C4-2B (cell line): Measurements from ENCODE around the gene CFLAR.

Experiments
- ZFX ChIP-seq: fragments of 450-650 bp; IDR thresholded peaks from 2 replicates; pipeline ENCODE4 v1.6.1; 2017
- TF ChIP-seq, protein P1 (sequence below): fragments of 450-650 bp; conservative IDR thresholded peaks from 2 replicates; pipeline ENCODE4 v1.5.1; 2017; ENCODE audit warnings: mild to moderate bottlenecking

DNA sequence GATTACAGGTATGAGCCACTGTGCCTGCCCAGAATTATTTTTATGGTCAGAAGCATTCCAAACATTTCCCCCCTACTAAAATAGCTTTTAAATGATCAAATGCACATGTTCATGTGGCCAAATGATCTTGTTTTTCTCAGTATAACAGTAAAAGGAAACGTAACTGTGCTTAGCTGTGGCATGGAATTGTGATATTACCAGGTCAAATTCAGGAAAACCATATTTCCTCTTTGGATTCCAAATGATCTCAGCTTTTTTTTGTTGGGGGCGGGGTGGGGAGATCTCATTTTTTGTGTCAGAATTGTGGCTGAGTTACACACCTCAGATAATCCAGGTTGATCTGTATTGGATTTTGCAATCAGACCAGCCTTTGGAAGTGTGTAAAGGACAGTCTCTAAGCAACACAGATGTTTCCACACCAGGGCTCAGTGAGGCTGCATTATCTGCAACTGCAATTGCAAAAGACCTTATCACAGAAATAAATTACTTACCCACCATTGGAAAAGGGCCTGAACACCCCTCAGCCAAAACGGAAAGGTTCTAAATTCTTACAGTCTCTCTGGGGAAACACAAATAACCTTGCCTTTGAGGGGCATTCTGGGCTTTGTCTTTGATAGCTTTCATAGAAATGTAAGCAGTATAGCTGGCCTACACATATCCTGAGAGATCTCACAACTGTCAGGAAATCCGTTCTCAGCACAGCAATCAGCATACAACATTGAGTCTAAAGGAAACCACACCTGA lies 75.3 kb downstream of the CFLAR start:
- TF ChIP-seq, protein P1, sequence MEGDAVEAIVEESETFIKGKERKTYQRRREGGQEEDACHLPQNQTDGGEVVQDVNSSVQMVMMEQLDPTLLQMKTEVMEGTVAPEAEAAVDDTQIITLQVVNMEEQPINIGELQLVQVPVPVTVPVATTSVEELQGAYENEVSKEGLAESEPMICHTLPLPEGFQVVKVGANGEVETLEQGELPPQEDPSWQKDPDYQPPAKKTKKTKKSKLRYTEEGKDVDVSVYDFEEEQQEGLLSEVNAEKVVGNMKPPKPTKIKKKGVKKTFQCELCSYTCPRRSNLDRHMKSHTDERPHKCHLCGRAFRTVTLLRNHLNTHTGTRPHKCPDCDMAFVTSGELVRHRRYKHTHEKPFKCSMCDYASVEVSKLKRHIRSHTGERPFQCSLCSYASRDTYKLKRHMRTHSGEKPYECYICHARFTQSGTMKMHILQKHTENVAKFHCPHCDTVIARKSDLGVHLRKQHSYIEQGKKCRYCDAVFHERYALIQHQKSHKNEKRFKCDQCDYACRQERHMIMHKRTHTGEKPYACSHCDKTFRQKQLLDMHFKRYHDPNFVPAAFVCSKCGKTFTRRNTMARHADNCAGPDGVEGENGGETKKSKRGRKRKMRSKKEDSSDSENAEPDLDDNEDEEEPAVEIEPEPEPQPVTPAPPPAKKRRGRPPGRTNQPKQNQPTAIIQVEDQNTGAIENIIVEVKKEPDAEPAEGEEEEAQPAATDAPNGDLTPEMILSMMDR, result no peak
- no peak for TF ChIP-seq ZFX
